ENCODE data around the gene ETNK1. TPM values are rescaled to one million over a fixed set of nuclear protein-coding genes. Genes with fewer than 3 reads are reported as not detected.

ETNK1 gene
- total and polyA plus RNA-seq, 2 donors (not counting 1 experiment from before 2014, with no cell fraction given): 19.0 to 56.1 TPM

DNA sequence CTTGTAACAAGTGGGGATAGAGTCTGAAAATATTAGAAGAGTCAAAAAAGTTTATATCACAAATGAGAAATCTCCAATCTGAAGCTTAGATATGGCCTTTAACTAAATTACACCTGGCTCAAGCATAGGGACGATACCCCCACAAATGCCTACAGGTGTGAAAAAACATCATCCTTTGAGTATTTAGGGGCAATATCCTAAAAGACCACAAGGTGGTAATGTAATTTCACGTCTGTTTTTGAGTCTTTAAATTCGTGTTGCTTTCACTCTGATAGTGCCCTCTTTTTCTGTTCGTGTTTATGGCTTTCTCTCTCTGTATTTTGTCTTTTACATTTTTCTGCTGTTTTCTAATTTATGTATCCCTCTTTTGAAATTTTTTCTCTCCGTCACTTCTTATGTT, 84.3 kb downstream of the ETNK1 start:
- Histone ChIP-seq H3K79me2 (ENCODE audit: control insufficient read depth, insufficient read depth, low read length) (no peaks in the 10 kb centered on the region), H2AFZ (ENCODE audit: low read length) (no peak overlapping the region), H3K4me1 (ENCODE audit: control insufficient read depth, extremely low read depth, insufficient read depth, low read length) (no peaks in the 10 kb centered on the region), H4K20me1 (ENCODE audit: control insufficient read depth, extremely low read depth, insufficient read depth, low read length) (no peaks in the 10 kb centered on the region), H3K36me3 (ENCODE audit: control insufficient read depth, insufficient read depth, low read length) (no peaks in the 10 kb centered on the region), H3K4me3 (replicated peaks in 1 of 4; ENCODE audit: control extremely low read depth in 1 of 4, insufficient read depth in 1 of 4, low read depth in 3 of 4, low read length in 4 of 4) (no peak overlapping the region), H3K27me3 (ENCODE audit: control insufficient read depth, insufficient read depth, low read length) (no peaks in the 10 kb centered on the region), H3K9me3 (ENCODE audit: control insufficient read depth, insufficient read depth, low read depth, low read length) (no peaks in the 10 kb centered on the region), H3K9ac (ENCODE audit: insufficient read depth, low read length) (no peak overlapping the region), H3K27ac (ENCODE audit: insufficient read depth, low read length) (no peak overlapping the region), H3K4me2 (ENCODE audit: extremely low read depth, insufficient read depth, low read length) (peak overlapping the region; percentile 3)
- no peak for TF ChIP-seq EZH2 (IDR thresholded peaks at IDR 0.05; ENCODE audit: low read length, missing control alignments)
- TF ChIP-seq, protein P1, sequence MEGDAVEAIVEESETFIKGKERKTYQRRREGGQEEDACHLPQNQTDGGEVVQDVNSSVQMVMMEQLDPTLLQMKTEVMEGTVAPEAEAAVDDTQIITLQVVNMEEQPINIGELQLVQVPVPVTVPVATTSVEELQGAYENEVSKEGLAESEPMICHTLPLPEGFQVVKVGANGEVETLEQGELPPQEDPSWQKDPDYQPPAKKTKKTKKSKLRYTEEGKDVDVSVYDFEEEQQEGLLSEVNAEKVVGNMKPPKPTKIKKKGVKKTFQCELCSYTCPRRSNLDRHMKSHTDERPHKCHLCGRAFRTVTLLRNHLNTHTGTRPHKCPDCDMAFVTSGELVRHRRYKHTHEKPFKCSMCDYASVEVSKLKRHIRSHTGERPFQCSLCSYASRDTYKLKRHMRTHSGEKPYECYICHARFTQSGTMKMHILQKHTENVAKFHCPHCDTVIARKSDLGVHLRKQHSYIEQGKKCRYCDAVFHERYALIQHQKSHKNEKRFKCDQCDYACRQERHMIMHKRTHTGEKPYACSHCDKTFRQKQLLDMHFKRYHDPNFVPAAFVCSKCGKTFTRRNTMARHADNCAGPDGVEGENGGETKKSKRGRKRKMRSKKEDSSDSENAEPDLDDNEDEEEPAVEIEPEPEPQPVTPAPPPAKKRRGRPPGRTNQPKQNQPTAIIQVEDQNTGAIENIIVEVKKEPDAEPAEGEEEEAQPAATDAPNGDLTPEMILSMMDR (conservative IDR thresholded peaks at IDR 0.05 in 1 of 2, IDR thresholded peaks at IDR 0.05 in 1 of 2; ENCODE audit: low read depth in 1 of 2, low read length in 2 of 2): peak; percentile 28 to 51
- DNase-seq (ENCODE audit: low read depth in 2 of 2): peak in 1 of 2 donors; percentile 49

DNA sequence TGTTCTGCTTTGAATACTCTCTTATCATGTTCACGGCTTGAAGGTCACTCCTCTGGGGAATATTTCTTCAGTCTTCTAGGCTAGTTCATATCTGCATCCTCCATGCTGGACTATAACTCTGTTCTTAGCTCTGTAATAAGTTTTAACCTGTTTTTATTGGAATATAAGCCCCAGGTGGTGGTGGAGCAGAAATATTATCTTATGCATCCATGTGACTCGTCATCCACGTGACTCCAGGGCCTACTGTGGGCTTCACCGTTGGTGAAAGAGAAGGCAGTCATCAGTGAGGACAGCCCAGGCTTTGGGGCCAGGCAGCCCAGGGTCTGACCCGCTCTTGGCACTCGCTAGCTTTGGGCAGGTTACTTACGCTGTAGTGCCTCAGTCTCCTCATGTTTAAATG, 87.1 kb downstream of the ETNK1 start:
- DNase-seq (ENCODE audit: low read depth in 2 of 2): no peak
- no peak for TF ChIP-seq EZH2 (IDR thresholded peaks at IDR 0.05; ENCODE audit: low read length, missing control alignments)
- TF ChIP-seq, protein P1 (conservative IDR thresholded peaks at IDR 0.05 in 1 of 2, IDR thresholded peaks at IDR 0.05 in 1 of 2; ENCODE audit: low read depth in 1 of 2, low read length in 2 of 2): no peak
- Histone ChIP-seq H3K9ac (ENCODE audit: insufficient read depth, low read length) (no peak overlapping the region), H3K79me2 (ENCODE audit: control insufficient read depth, insufficient read depth, low read length) (no peaks in the 10 kb centered on the region), H3K4me2 (ENCODE audit: extremely low read depth, insufficient read depth, low read length) (no peak overlapping the region), H3K36me3 (ENCODE audit: control insufficient read depth, insufficient read depth, low read length) (no peaks in the 10 kb centered on the region), H3K27me3 (ENCODE audit: control insufficient read depth, insufficient read depth, low read length) (no peaks in the 10 kb centered on the region), H2AFZ (ENCODE audit: low read length) (no peak overlapping the region), H4K20me1 (ENCODE audit: control insufficient read depth, extremely low read depth, insufficient read depth, low read length) (no peaks in the 10 kb centered on the region), H3K27ac (ENCODE audit: insufficient read depth, low read length) (no peak overlapping the region), H3K4me1 (ENCODE audit: control insufficient read depth, extremely low read depth, insufficient read depth, low read length) (no peaks in the 10 kb centered on the region), H3K4me3 (replicated peaks in 1 of 4; ENCODE audit: control extremely low read depth in 1 of 4, insufficient read depth in 1 of 4, low read depth in 3 of 4, low read length in 4 of 4) (no peak overlapping the region), H3K9me3 (ENCODE audit: control insufficient read depth, insufficient read depth, low read depth, low read length) (no peaks in the 10 kb centered on the region)

DNA sequence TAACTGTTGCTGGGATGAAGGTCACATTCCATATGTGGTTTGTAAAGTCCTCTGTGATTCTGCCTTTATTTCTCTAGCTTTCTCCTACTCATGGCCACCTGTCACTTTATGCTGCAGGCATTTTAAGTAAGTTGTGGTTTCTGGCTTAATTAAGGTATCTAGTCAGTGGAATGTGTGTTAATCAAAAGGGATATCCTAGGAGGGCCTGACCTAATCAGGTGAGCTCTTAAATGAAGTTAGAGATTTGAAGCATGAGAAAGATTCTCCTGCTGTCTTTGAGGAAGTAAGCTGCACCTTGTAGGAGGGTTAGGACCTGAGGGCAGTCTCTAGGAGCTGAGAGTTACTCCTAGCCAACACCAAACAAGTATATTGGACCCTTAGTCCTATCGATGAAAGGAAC, 90.3 kb downstream of the ETNK1 start:
- Histone ChIP-seq H3K79me2 (ENCODE audit: control insufficient read depth, insufficient read depth, low read length) (no peaks in the 10 kb centered on the region), H4K20me1 (ENCODE audit: control insufficient read depth, extremely low read depth, insufficient read depth, low read length) (no peaks in the 10 kb centered on the region), H3K27me3 (ENCODE audit: control insufficient read depth, insufficient read depth, low read length) (no peaks in the 10 kb centered on the region), H3K4me1 (ENCODE audit: control insufficient read depth, extremely low read depth, insufficient read depth, low read length) (no peaks in the 10 kb centered on the region), H3K4me3 (replicated peaks in 1 of 4; ENCODE audit: control extremely low read depth in 1 of 4, insufficient read depth in 1 of 4, low read depth in 3 of 4, low read length in 4 of 4) (no peak overlapping the region), H3K36me3 (ENCODE audit: control insufficient read depth, insufficient read depth, low read length) (no peaks in the 10 kb centered on the region), H3K9ac (ENCODE audit: insufficient read depth, low read length) (no peak overlapping the region), H2AFZ (ENCODE audit: low read length) (no peak overlapping the region), H3K4me2 (ENCODE audit: extremely low read depth, insufficient read depth, low read length) (no peak overlapping the region), H3K27ac (ENCODE audit: insufficient read depth, low read length) (no peak overlapping the region), H3K9me3 (ENCODE audit: control insufficient read depth, insufficient read depth, low read depth, low read length) (no peaks in the 10 kb centered on the region)
- TF ChIP-seq, protein P1 (conservative IDR thresholded peaks at IDR 0.05 in 1 of 2, IDR thresholded peaks at IDR 0.05 in 1 of 2; ENCODE audit: low read depth in 1 of 2, low read length in 2 of 2): no peak
- no peak for TF ChIP-seq EZH2 (IDR thresholded peaks at IDR 0.05; ENCODE audit: low read length, missing control alignments)
- no peak for DNase-seq (ENCODE audit: low read depth in 2 of 2)

All from fibroblast of lung (primary cell).